Measurements from ENCODE around the gene SSBP3. TPM values are rescaled to one million over a fixed set of nuclear protein-coding genes. Genes with fewer than 3 reads are reported as not detected.
A peak's percentile ranks its signal among the peaks of the same experiment; 100 is the strongest.

SSBP3 gene
- total RNA-seq, 3 donors from 2014 or later (not counting 1 experiment from before 2014, with no cell fraction given), result 162 to 224 (median 164) TPM

DNA sequence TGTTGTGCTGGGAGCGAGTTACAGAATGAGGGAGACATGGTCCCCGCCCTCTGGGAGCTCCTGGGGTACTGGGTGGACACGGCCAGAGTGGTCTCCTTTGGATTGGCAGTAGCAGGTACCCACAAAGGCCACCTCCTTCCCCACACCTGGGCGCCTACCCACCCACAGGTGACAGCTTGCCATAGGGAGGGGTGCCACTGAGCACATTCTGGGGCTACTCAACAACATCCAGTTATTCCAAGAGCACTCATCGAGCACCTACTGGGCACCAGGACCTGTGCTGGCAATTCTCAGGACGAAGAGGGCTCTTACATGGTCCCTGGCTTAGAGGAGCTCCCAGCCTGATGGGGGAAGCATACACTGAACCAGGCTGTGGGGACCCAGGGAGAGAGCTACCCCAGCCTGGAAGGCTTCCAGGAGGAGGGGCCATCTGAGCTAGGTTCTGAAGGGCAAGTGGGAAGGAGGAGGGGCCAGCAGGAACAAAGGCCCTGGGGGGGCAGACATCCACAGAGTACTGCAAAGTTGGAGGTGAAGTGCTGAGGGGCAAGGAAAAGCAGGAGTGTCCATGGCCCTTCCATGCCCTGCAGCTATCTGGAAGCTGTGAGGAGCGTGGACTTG, 184.2 kb downstream of the SSBP3 start:
- DNase-seq (no peak), ATAC-seq (peak in 1 of 3 donors; percentile 14)
- Mint-ChIP-seq H3K27ac (peak overlapping the region; percentile 26 to 55), H3K27me3 (ENCODE audit: low read depth in 2 of 2) (no peaks in the 10 kb centered on the region), H3K9me3 (no peaks in the 10 kb centered on the region), H3K4me3 (no peak overlapping the region), H3K36me3 (no peaks in the 10 kb centered on the region), H3K4me1 (peaks cover 0 to 38% of the 10 kb centered on the region in 2 donors)
- TF ChIP-seq, protein P1, sequence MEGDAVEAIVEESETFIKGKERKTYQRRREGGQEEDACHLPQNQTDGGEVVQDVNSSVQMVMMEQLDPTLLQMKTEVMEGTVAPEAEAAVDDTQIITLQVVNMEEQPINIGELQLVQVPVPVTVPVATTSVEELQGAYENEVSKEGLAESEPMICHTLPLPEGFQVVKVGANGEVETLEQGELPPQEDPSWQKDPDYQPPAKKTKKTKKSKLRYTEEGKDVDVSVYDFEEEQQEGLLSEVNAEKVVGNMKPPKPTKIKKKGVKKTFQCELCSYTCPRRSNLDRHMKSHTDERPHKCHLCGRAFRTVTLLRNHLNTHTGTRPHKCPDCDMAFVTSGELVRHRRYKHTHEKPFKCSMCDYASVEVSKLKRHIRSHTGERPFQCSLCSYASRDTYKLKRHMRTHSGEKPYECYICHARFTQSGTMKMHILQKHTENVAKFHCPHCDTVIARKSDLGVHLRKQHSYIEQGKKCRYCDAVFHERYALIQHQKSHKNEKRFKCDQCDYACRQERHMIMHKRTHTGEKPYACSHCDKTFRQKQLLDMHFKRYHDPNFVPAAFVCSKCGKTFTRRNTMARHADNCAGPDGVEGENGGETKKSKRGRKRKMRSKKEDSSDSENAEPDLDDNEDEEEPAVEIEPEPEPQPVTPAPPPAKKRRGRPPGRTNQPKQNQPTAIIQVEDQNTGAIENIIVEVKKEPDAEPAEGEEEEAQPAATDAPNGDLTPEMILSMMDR (IDR thresholded peaks at IDR 0.05), result no peak
- peaks cover 28% of the 10 kb centered on the region for H3K36me3 ChIP-seq (ENCODE audit: control insufficient read depth, insufficient read depth, low read length)
- H3K27ac ChIP-seq (ENCODE audit: low read length), result no peak overlapping the region
- H3K9me3 ChIP-seq (ENCODE audit: control insufficient read depth, insufficient read depth, low read length), result no peaks in the 10 kb centered on the region
- intact Hi-C loops (cut with micrococcal nuclease), result no loop called here
- no peak overlapping the region for H3K4me3 ChIP-seq (ENCODE audit: low read length)
- no peaks in the 10 kb centered on the region for H3K27me3 ChIP-seq (ENCODE audit: control insufficient read depth, insufficient read depth, low read length)
- WGBS (ENCODE audit: insufficient coverage), result 93% methylated on average over 7 of the region's 7 CpGs
- peaks cover 5% of the 10 kb centered on the region for H3K4me1 ChIP-seq (ENCODE audit: control insufficient read depth, insufficient read depth, low read length)

DNA sequence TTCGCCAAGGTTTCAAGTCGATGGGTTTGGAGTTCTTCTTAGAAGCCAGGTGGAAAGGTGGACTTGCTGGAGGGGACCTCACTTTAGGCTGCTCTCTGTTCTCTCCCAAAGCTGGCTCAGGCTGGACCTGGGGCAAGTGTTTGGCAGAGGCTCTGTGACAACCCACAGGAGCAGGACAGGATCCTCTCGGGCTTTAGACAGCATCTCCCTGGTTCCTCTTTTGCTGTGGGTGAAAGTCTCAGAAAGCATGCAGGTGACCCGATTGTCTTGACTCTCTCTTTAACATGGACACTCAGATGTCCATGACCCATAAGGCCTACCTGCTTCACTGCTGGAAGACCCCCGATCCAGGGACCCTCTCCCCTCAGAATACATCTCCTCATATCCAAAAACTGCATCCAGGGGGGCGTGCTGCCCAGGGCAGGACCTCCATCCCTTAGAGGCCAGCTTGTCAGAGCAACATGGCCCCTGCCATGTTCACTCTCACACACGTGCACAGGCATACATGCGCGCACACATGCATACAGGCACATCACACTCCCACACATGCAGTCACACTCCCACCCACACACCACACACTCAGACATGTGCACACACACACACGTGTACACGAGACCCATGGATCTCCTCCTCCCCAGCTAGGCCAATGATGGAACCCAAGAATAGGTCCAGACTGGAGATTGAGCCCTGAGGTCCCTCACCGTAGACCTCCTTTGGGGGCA, 184.9 kb downstream of the SSBP3 start:
- no peak overlapping the region for H3K27ac ChIP-seq (ENCODE audit: low read length)
- no peak overlapping the region for H3K4me3 ChIP-seq (ENCODE audit: low read length)
- H3K4me1 ChIP-seq (ENCODE audit: control insufficient read depth, insufficient read depth, low read length), result peaks cover 5% of the 10 kb centered on the region
- TF ChIP-seq, protein P1 (IDR thresholded peaks at IDR 0.05), result no peak
- H3K9me3 Mint-ChIP-seq, result no peaks in the 10 kb centered on the region
- H3K27ac Mint-ChIP-seq, result peak overlapping the region; percentile 26 to 49
- DNase-seq, result no peak
- no peaks in the 10 kb centered on the region for H3K27me3 Mint-ChIP-seq (ENCODE audit: low read depth in 2 of 2)
- H3K36me3 Mint-ChIP-seq, result no peaks in the 10 kb centered on the region
- intact Hi-C loops (cut with micrococcal nuclease), result no loop called here
- peaks cover 0 to 38% of the 10 kb centered on the region in 2 donors for H3K4me1 Mint-ChIP-seq
- peaks cover 35% of the 10 kb centered on the region for H3K36me3 ChIP-seq (ENCODE audit: control insufficient read depth, insufficient read depth, low read length)
- H3K9me3 ChIP-seq (ENCODE audit: control insufficient read depth, insufficient read depth, low read length), result no peaks in the 10 kb centered on the region
- WGBS (ENCODE audit: insufficient coverage), result 87% methylated on average over 12 of the region's 12 CpGs
- no peaks in the 10 kb centered on the region for H3K27me3 ChIP-seq (ENCODE audit: control insufficient read depth, insufficient read depth, low read length)
- H3K4me3 Mint-ChIP-seq, result no peak overlapping the region
- ATAC-seq, result peak in 1 of 3 donors; percentile 5

DNA sequence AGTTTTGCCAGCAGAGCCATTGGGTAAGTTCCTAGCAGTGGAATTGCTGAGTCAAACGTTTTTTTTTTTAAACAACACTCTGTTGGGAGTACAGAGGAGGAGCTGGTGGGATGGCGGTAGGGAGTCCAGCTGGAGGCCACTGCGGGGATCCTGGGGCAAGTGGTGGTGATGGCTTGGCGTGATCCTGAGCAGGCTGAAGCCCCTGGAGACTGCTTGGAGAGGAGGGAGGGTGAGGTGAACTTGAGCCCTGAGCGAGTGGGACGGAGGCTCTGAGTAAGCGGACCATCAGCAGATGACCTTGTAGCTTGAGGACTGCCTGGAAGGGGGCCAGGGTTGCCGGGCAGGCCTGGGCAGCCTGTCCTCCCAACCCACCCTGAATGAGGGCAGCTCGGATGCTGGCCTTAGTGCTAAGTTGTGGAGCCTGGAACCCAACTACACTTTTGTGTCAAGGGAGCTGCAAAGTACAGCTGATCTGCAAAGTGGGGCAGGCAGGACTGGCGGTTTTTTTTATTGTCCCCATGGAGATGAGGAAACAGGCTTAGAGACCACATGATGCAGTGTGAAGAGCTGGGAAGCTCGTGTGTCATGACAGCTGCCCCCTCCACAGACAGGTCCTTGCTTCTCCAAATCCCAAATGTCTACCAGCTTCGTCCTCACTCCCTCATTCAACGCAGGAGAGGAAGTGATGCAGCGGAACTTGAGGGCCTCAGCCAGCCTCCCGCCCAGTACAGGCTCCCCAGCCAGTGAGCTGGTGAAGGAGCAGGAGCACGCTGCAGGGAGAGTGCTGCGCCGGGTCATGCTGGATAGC, 186.0 kb downstream of the SSBP3 start:
- no peaks in the 10 kb centered on the region for H3K27me3 Mint-ChIP-seq (ENCODE audit: low read depth in 2 of 2)
- H3K4me1 Mint-ChIP-seq, result peaks cover 0 to 30% of the 10 kb centered on the region in 2 donors
- peak overlapping the region; percentile 58 to 59 for H3K27ac Mint-ChIP-seq
- Histone ChIP-seq H3K27ac (ENCODE audit: low read length) (no peak overlapping the region), H3K27me3 (ENCODE audit: control insufficient read depth, insufficient read depth, low read length) (no peaks in the 10 kb centered on the region), H3K4me1 (ENCODE audit: control insufficient read depth, insufficient read depth, low read length) (peaks cover 5% of the 10 kb centered on the region), H3K4me3 (ENCODE audit: low read length) (no peak overlapping the region), H3K9me3 (ENCODE audit: control insufficient read depth, insufficient read depth, low read length) (no peaks in the 10 kb centered on the region), H3K36me3 (ENCODE audit: control insufficient read depth, insufficient read depth, low read length) (peaks cover 40% of the 10 kb centered on the region)
- DNase-seq (no peak), ATAC-seq (no peak)
- TF ChIP-seq, protein P1 (IDR thresholded peaks at IDR 0.05), result no peak
- H3K36me3 Mint-ChIP-seq, result no peaks in the 10 kb centered on the region
- H3K4me3 Mint-ChIP-seq, result no peak overlapping the region
- intact Hi-C loops (cut with micrococcal nuclease), result no loop called here
- 63% methylated on average over 18 of the region's 18 CpGs for WGBS (ENCODE audit: insufficient coverage)
- no peaks in the 10 kb centered on the region for H3K9me3 Mint-ChIP-seq

All from natural killer cell (primary cell).